ENCODE measurements around the gene LYST.
"Not testable (repeated sequence)": the region's sequence is repeated elsewhere in the genome, so short reads cannot be mapped to it uniquely, and the experiment has no call there.

The LYST gene

GRCh38 chr1:235790123-235790522, 76.6 kb downstream of the LYST start:
- Histone ChIP-seq H3F3A (ENCODE audit: insufficient read depth, low read length) (no peaks in the 10 kb centered on the region), H3K79me2 (ENCODE audit: low read length) (no peaks in the 10 kb centered on the region), H3K9ac (ENCODE audit: low read length) (no peak overlapping the region), H3K4me1 (ENCODE audit: low read length) (no peaks in the 10 kb centered on the region), H2AFZ (ENCODE audit: low read length) (no peak overlapping the region), H3K9me2 (replicated peaks; ENCODE audit: insufficient read depth, low read length) (no peaks in the 10 kb centered on the region), H3K27me3 (replicated peaks; ENCODE audit: insufficient read depth, low read length) (no peaks in the 10 kb centered on the region), H3K27ac (ENCODE audit: low read length) (no peak overlapping the region), H3K4me2 (ENCODE audit: low read depth, low read length) (no peak overlapping the region), H4K20me1 (ENCODE audit: insufficient read depth, low read length) (no peaks in the 10 kb centered on the region), H3K4me3 (ENCODE audit: low read length) (no peak overlapping the region), H3K36me3 (replicated peaks; ENCODE audit: insufficient read depth, low read length) (no peaks in the 10 kb centered on the region), H3K9me3 (replicated peaks; ENCODE audit: insufficient read depth, low read length) (no peaks in the 10 kb centered on the region)
- DNase-seq = no peak
- TF ChIP-seq EZH2 (optimal IDR thresholded peaks at IDR 0.05; ENCODE audit: low read depth, low read length) = no peak
- no peak for TF ChIP-seq CTCF (IDR thresholded peaks at IDR 0.05; ENCODE audit: low read length)
- TF ChIP-seq EZH2phosphoT487 (IDR thresholded peaks at IDR 0.05; ENCODE audit: low read length) = no peak

- not testable (repeated sequence) for H4K20me1 ChIP-seq (ENCODE audit: insufficient read depth, low read length); H2AFZ ChIP-seq (ENCODE audit: low read length); H3K27ac ChIP-seq (ENCODE audit: low read length); H3K27me3 ChIP-seq (replicated peaks; ENCODE audit: insufficient read depth, low read length); H3K79me2 ChIP-seq (ENCODE audit: low read length); H3F3A ChIP-seq (ENCODE audit: insufficient read depth, low read length); DNase-seq; H3K4me3 ChIP-seq (ENCODE audit: low read length); H3K9me3 ChIP-seq (replicated peaks; ENCODE audit: insufficient read depth, low read length); H3K4me1 ChIP-seq (ENCODE audit: low read length); H3K4me2 ChIP-seq (ENCODE audit: low read depth, low read length); H3K36me3 ChIP-seq (replicated peaks; ENCODE audit: insufficient read depth, low read length); H3K9me2 ChIP-seq (replicated peaks; ENCODE audit: insufficient read depth, low read length); H3K9ac ChIP-seq (ENCODE audit: low read length)
Measured at GRCh38 chr1:235786227-235786898, 80.3 kb downstream of the LYST start.

GRCh38 chr1:235784950-235785349, 81.8 kb downstream of the LYST start:
- Histone ChIP-seq H3F3A (ENCODE audit: insufficient read depth, low read length) (no peaks in the 10 kb centered on the region), H3K36me3 (replicated peaks; ENCODE audit: insufficient read depth, low read length) (no peaks in the 10 kb centered on the region), H3K27me3 (replicated peaks; ENCODE audit: insufficient read depth, low read length) (no peaks in the 10 kb centered on the region), H3K4me3 (ENCODE audit: low read length) (no peak overlapping the region), H3K9ac (ENCODE audit: low read length) (no peak overlapping the region), H3K4me1 (ENCODE audit: low read length) (no peaks in the 10 kb centered on the region), H3K27ac (ENCODE audit: low read length) (no peak overlapping the region), H3K9me3 (replicated peaks; ENCODE audit: insufficient read depth, low read length) (no peaks in the 10 kb centered on the region; the same call in 1 of the 2 replicates), H3K79me2 (ENCODE audit: low read length) (no peaks in the 10 kb centered on the region), H3K4me2 (ENCODE audit: low read depth, low read length) (no peak overlapping the region), H2AFZ (ENCODE audit: low read length) (no peak overlapping the region), H4K20me1 (ENCODE audit: insufficient read depth, low read length) (no peaks in the 10 kb centered on the region), H3K9me2 (replicated peaks; ENCODE audit: insufficient read depth, low read length) (no peaks in the 10 kb centered on the region)
- TF ChIP-seq EZH2 (optimal IDR thresholded peaks at IDR 0.05; ENCODE audit: low read depth, low read length) (no peak), CTCF (IDR thresholded peaks at IDR 0.05; ENCODE audit: low read length) (no peak), EZH2phosphoT487 (IDR thresholded peaks at IDR 0.05; ENCODE audit: low read length) (no peak)
- DNase-seq = no peak

- no peak overlapping the region for H3K4me3 ChIP-seq (ENCODE audit: low read length)
- H3K4me1 ChIP-seq (ENCODE audit: low read length) = no peaks in the 10 kb centered on the region
- no peaks in the 10 kb centered on the region for H3K9me2 ChIP-seq (replicated peaks; ENCODE audit: insufficient read depth, low read length)
- H3K9ac ChIP-seq (ENCODE audit: low read length) = no peak overlapping the region
- H3K27ac ChIP-seq (ENCODE audit: low read length) = no peak overlapping the region
- H3K79me2 ChIP-seq (ENCODE audit: low read length) = no peaks in the 10 kb centered on the region
- H3K4me2 ChIP-seq (ENCODE audit: low read depth, low read length) = no peak overlapping the region
- TF ChIP-seq CTCF (IDR thresholded peaks at IDR 0.05; ENCODE audit: low read length) = peak; percentile 20; the same call in 1 of the 2 replicates
- TF ChIP-seq EZH2 (optimal IDR thresholded peaks at IDR 0.05; ENCODE audit: low read depth, low read length) = no peak
- peak; percentile 49 for DNase-seq
- H4K20me1 ChIP-seq (ENCODE audit: insufficient read depth, low read length) = no peaks in the 10 kb centered on the region
- H2AFZ ChIP-seq (ENCODE audit: low read length) = no peak overlapping the region
- no peaks in the 10 kb centered on the region for H3F3A ChIP-seq (ENCODE audit: insufficient read depth, low read length)
- H3K27me3 ChIP-seq (replicated peaks; ENCODE audit: insufficient read depth, low read length) = no peaks in the 10 kb centered on the region
- no peaks in the 10 kb centered on the region for H3K36me3 ChIP-seq (replicated peaks; ENCODE audit: insufficient read depth, low read length)
- H3K9me3 ChIP-seq (replicated peaks; ENCODE audit: insufficient read depth, low read length) = no peaks in the 10 kb centered on the region; the same call in 1 of the 2 replicates
Measured at GRCh38 chr1:235783148-235783776, 83.4 kb downstream of the LYST start.

Data from MM.1S (cell line).